ENCODE data around the gene ALCAM.
A peak's percentile ranks its signal among the peaks of the same experiment; 100 is the strongest.

ALCAM gene

DNA sequence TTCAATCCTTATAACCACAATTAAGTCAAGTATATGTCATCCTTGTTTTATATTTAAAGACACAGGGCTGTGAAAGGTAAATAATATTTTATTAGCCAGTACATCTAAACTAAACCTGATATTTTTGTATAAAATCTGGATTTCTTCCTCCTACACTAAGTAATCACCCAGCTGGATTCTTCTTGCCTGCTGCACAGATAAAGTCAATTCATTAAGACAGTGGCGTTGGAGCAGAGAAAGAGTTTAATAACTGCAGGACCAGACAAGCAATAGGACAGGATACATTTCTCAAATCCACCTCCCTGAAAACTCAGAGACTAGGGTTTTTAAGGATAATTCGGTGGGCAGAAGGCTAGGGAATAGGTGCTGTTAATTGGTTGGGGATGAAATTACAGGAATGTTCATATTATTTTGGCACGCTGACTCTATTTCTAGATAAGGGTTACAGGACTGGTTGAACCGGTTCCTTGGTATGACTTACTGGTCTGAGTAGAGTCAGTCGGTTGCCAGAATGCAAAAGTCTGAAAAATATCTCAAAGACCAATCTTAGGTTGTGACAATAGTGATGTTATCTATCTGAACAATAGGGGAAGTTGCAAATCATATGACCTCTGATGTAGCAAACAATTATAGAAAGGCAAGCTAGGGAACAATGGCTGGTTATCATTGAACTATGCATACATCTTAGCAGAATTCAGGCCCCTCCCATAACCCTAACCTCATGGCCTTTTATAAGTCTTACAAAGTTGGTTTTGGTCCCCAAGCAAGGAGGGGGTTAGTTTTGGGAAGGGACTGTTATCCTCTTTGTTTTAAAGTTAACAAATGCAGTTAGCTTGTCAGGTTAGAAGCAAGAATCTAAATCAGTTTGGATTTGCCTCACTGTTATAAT, 244.8 kb downstream of the ALCAM start:
- ChIA-PET POLR2A (ENCODE audit: low non-redundant PET) (no interaction called here), CTCF (no interaction called here)
- TF ChIP-seq, protein P1, sequence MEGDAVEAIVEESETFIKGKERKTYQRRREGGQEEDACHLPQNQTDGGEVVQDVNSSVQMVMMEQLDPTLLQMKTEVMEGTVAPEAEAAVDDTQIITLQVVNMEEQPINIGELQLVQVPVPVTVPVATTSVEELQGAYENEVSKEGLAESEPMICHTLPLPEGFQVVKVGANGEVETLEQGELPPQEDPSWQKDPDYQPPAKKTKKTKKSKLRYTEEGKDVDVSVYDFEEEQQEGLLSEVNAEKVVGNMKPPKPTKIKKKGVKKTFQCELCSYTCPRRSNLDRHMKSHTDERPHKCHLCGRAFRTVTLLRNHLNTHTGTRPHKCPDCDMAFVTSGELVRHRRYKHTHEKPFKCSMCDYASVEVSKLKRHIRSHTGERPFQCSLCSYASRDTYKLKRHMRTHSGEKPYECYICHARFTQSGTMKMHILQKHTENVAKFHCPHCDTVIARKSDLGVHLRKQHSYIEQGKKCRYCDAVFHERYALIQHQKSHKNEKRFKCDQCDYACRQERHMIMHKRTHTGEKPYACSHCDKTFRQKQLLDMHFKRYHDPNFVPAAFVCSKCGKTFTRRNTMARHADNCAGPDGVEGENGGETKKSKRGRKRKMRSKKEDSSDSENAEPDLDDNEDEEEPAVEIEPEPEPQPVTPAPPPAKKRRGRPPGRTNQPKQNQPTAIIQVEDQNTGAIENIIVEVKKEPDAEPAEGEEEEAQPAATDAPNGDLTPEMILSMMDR (conservative IDR thresholded peaks at IDR 0.05; ENCODE audit: low read depth), result no peak
- peak; percentile 44 for DNase-seq (ENCODE audit: low spot score)
- H3K27ac ChIP-seq, result no peak overlapping the region

DNA sequence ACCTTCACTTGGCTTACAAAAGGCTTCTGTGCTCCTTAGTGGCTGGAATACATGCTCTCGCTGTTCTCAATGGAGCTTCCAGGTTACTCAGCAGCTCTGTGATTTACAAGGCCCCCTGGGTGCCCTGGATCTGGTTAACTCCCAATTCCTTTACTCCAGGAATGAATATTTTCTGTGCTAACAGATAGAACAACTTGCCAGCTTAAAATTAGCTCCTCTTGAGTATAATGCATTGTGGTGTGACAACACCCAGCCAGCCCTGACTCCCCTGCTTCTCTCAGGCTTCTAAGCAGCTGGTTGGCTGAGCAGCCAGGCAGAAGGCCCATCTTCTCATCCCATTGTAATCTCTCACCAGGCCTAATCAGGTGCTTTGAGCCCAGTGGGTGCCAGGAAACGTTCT, 246.4 kb downstream of the ALCAM start:
- ChIA-PET POLR2A (ENCODE audit: low non-redundant PET) (no interaction called here), CTCF (interaction anchor here (0.7 kb wide), 1 partner anchor 13 kb away, joined by 3 read pairs; no protein-coding TSS in a partner anchor)
- TF ChIP-seq, protein P1 (conservative IDR thresholded peaks at IDR 0.05; ENCODE audit: low read depth), result no peak
- no peak for DNase-seq (ENCODE audit: low spot score)
- no peak overlapping the region for H3K27ac ChIP-seq

DNA sequence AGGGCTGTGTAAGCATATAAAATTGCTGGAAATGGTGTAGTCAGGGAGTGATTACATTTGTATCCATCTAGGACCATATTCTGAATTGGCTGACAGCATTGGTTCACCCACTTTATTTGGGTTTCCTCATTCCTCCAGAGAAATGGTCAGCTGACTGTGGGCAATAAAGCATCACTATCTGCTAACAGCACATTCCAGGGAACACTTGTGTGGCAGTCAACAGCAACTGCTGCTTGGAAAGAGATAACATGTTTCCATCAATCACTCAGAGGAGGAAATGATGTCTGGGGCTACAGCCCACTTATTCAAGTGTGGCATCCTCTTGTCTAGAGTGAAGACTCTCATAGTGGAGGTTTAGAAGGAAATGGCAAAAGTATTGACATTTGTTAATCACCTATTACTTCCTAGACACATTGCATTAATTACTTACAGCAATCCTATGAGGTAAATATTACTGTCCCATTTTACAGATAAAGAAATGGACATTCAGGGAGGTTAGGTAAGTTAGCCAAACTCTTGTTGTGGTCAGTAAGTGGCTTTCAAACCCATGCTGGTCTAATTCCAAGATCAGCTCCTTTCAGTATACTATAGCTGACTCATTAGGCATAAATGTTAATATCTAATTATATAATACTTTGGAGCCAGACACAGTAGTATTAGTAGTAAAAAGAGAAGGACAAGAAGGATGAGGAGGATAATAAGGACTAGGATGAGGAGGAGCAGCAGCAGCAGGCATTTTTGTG, 247.8 kb downstream of the ALCAM start:
- ChIA-PET POLR2A (ENCODE audit: low non-redundant PET) (no interaction called here), CTCF (no interaction called here)
- no peak for DNase-seq (ENCODE audit: low spot score)
- H3K27ac ChIP-seq, result no peak overlapping the region
- TF ChIP-seq, protein P1 (conservative IDR thresholded peaks at IDR 0.05; ENCODE audit: low read depth), result no peak

DNA sequence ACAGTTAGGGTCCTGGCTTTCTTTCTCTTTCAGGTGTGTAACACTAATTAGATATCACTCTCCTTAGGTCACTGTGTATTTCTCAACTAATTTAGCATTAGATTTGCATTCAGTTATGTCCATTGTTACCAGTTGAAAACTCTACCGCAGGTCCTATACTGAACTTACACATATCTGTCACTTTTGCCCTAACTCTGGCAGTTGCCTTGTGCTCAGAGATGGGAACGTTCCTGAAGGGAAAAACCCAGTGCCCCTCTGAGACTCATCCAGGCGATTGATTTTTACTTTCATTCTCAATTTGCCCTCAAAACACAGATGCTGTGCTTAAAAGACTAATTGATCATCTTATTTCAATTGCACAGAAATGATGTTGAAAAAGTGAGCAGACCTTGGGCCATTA, 249.1 kb downstream of the ALCAM start:
- TF ChIP-seq, protein P1 (conservative IDR thresholded peaks at IDR 0.05; ENCODE audit: low read depth), result no peak
- ChIA-PET CTCF (no interaction called here), POLR2A (ENCODE audit: low non-redundant PET) (no interaction called here)
- no peak overlapping the region for H3K27ac ChIP-seq
- no peak for DNase-seq (ENCODE audit: low spot score)

DNA sequence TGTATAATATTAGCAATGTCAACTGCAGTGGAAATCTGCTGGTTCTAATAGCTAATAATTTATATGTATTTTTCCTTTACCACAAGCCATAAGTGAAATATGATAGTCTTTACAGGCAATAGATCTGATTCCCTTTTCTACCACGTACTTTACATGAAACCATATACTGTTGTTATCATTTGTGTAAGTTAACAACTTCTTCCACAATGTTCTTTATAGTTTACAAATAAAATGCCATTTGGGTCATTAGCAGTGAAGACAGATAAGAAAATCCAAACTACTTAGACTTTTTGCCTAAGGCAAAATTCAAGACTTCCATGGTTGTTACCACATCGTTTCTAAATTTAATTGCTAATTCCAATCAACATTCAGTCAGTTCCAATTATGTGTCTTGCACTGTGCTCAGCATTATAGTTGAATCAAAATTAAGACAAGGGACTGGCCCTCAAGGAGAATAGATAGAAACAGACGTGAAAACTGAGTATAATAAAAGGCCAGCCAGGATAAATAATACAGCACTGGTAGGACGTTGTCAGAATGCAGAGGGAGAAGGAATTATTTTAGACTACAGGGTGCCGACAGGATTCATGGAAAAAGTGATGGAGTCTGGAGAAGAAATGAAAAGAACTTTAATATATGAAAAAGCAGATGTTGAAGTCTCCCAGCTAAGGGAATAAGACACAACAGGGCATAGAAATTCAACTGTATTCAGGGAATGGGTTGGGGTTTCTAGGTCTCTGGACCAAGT, 249.8 kb downstream of the ALCAM start:
- H3K27ac ChIP-seq, result no peak overlapping the region
- no peak for DNase-seq (ENCODE audit: low spot score)
- TF ChIP-seq, protein P1 (conservative IDR thresholded peaks at IDR 0.05; ENCODE audit: low read depth), result no peak
- POLR2A ChIA-PET (ENCODE audit: low non-redundant PET), result no interaction called here
- CTCF ChIA-PET, result no interaction called here

DNA sequence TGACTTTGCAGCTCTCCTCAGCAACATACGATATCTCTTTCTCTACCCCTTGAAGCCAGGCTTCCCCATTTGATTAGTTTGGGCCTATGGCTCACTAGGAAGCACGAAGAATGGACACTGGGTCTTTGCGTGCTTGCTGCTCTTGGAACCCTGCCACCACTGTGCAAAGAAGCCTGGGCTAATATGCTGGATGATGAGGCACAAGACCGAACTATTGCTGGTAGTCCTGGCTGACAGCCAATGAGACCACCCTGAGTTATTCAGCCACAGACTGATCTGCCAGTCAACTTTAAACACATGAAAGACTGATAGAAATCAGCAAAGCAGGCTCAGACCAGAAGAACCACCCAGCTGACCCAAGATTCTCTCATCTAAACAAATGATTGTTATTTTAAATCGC, 251.8 kb downstream of the ALCAM start:
- CTCF ChIA-PET, result interaction anchor here (0.6 kb wide), 1 partner anchor 1446 kb away, joined by 3 read pairs; no protein-coding TSS in a partner anchor
- DNase-seq (ENCODE audit: low spot score), result no peak
- POLR2A ChIA-PET (ENCODE audit: low non-redundant PET), result no interaction called here
- TF ChIP-seq, protein P1 (conservative IDR thresholded peaks at IDR 0.05; ENCODE audit: low read depth), result no peak
- no peak overlapping the region for H3K27ac ChIP-seq

Measured in RWPE1 (cell line).